WI38 (cell line): Measurements from ENCODE around the gene RAP1B.
A peak's percentile ranks its signal among the peaks of the same experiment; 100 is the strongest.

ENCODE experiments used
- H3K4me3 ChIP-seq: 2 replicates; pipeline ENCODE4 v1.5.1; 2011; ENCODE audit warnings: low read depth, mild to moderate bottlenecking, control low read depth, low read length
- TF ChIP-seq, protein P1 (sequence below): IDR thresholded peaks from 2 replicates; pipeline ENCODE4 v1.5.1; 2012; ENCODE audit warnings: low read depth, mild to moderate bottlenecking, control low read depth, low read length

RAP1B gene

DNA sequence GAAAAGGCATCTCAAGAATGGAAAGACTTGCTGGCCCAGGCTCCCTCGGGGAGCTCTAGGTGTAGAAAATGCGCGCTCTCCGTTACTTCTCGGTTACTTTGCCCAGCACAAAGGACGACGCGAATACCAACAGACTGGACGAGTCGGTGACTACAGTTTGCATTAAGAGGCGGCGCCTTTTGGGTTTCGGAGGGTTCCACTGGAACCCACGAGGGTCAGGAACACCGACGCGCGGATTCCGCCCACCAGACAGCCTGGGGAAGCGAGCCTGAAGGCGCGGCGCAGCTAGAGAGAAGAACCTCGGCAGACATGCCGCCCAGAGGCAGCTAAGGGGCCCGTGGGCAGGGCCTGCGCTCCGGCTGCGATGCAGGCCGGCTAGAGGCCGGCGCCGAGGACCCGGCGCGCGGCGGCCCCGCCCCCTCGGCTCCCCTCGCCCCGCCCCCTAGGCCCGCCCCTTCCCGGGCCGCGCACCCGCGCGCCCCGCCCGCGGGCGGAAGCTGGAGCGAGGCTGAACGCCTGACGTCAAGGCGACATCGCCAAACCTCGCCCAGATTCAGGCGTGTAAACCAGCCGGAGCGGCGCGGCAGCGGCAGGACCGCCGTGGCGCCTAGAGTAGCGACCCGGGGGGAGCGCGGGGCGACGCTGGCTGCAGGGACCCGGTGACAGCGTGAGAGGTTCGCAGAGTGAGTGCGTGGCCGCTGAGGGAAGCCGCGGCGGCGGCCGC, at the start of gene RAP1B:
RAP1B (plus strand) TSS at position 530 of the 724 bp plus-strand sequence. CDS start 37,826 bp downstream, outside the sequence.
- peak within 1 kb of the TSS; percentile 95 for H3K4me3 ChIP-seq
- TF ChIP-seq, protein P1, sequence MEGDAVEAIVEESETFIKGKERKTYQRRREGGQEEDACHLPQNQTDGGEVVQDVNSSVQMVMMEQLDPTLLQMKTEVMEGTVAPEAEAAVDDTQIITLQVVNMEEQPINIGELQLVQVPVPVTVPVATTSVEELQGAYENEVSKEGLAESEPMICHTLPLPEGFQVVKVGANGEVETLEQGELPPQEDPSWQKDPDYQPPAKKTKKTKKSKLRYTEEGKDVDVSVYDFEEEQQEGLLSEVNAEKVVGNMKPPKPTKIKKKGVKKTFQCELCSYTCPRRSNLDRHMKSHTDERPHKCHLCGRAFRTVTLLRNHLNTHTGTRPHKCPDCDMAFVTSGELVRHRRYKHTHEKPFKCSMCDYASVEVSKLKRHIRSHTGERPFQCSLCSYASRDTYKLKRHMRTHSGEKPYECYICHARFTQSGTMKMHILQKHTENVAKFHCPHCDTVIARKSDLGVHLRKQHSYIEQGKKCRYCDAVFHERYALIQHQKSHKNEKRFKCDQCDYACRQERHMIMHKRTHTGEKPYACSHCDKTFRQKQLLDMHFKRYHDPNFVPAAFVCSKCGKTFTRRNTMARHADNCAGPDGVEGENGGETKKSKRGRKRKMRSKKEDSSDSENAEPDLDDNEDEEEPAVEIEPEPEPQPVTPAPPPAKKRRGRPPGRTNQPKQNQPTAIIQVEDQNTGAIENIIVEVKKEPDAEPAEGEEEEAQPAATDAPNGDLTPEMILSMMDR, result no peak

DNA sequence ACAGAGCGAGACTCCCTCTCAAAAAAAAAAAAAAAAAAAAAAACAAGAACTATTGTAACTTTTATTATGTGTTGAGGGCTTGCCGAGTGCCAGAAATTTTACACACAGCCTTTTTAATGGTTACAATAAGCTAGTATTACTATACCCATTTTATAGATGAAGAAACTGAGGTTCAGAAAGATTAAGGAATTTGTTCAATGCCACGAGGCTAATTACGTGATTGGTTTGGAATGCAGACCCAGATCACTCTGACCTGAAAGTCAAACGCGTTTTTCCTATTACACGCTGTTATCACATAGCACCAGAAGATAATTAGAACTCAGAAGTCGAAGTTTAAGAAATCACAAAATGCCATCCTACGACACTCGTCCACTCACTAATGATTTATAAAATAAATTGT, 48.9 kb upstream of the RAP1B start:
- no peak overlapping the region for H3K4me3 ChIP-seq
- TF ChIP-seq, protein P1, result no peak

DNA sequence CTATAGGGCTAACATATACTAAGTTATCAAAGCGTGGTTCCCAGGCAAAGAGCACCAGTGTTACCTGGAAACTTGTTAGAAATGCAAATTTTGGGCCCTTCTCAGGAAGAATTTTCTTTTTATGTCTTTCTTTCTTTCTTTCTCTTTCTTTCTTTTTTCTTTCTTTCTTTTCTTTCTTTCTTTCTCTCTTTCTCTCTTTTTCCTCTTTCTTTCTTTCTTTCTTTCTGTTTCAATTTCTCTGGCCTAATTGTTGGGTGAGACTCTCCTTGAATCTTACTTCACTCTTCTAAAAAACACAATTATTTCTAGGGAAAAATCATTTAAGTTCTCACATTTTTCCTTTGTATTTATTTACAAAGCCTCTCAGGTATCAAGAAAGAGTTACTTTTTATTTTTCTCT, 46.5 kb upstream of the RAP1B start:
- TF ChIP-seq, protein P1, result no peak
- H3K4me3 ChIP-seq, result no peak overlapping the region

DNA sequence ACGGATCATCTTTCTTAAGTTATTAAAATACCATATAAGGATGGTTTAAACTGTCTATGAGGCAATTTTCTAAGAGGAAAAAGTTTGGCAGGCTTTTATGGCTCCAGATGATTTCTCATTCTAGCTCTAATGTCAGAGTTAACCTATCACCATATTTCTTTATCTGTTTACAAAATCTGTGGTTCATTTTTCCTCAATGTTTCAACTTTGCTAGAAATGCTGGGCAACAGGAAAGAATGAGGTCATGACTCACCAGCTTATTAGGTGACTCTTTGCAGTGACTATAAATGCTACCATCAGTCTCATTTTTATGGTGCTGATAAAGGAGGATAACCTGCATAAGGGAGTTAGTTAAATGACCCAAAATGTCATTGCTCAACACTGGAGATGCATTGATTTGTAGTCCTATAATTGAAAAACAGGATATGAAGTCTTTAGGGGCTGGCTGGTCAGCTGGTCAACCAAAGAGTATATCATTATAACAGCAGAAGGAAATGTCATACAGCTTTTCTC, 45.3 kb upstream of the RAP1B start:
- H3K4me3 ChIP-seq, result no peak overlapping the region
- TF ChIP-seq, protein P1, result no peak

DNA sequence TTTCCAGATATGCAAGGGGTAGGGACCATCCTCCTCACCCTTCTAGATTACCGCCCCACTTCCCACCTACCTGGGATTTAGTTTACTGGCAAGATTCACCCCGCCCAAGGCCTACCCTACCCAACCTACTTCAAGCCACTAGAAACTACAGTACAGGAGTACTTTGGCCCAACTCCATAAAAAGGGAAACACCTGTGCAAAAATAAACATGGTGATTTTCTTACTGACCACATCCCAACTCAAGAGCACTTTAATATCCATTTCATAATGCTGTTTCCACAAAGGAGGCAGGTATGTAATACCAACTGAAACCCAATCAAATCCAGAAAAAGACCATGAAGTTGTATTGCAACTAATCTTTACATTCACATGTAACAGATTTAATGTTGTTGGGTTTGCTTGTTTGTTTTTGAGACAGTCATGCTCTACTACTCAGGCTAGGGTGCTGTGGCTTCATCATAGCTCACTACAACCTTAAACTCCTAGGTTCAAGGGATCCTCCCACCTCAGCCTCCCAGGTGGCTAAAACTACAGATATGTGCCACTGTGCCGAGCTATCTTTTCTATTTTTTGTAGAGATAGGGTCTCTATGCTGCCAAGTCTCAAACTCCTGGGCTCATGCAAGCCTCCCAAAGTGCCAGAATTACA, 41.7 kb upstream of the RAP1B start:
- no peak overlapping the region for H3K4me3 ChIP-seq
- TF ChIP-seq, protein P1, result no peak

DNA sequence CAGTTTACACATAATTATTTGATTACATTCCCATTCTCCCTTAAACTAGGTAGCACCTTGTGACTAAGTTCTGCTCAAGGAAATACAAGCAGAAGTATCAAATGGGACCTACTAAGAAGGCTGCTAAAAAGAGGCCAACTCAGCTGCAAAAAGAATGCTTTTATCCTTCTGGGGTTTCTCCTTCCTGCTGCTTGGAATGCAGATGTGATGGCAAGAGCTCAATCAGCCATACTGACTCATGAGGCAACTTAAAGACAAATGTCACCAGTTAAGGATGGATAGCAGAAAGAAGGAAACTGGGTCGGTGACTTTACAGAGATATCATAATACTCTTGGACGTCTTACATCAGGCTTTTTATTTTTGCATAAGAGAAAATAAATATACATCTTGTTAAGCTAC, 38.0 kb upstream of the RAP1B start:
- no peak overlapping the region for H3K4me3 ChIP-seq
- TF ChIP-seq, protein P1, result no peak

DNA sequence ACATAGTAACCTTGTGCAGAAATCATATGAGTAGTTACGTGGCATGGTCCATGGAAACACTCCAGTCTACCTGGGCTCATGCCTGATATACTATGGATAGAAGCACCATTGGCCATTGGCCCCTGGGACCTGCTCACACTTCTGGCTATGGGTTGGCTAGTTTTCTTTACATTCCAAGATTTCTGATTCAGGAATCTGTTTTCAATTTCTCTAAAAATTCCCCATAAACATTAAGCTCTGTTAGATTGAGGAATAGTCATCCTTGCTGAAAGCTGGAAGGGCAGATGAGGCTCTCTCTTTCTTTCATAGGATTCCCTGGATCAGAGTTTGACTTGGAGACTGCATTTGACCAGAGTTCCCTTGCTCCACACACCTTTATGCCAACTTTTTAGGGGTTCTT, 37.3 kb upstream of the RAP1B start:
- H3K4me3 ChIP-seq, result no peak overlapping the region
- TF ChIP-seq, protein P1, result no peak
